NCI-H1092 treated with DMSO at 0.1 percent for 48 hours (cell line): ENCODE data around the gene OR10K2.
"Not testable (repeated sequence)": the region's sequence is repeated elsewhere in the genome, so short reads cannot be mapped to it uniquely, and the experiment has no call there.

Experiments
- DNase-seq: peaks from one replicate; lab custom pipeline; 2025; lab: John Stamatoyannopoulos, UW

The OR10K2 gene, protein sequence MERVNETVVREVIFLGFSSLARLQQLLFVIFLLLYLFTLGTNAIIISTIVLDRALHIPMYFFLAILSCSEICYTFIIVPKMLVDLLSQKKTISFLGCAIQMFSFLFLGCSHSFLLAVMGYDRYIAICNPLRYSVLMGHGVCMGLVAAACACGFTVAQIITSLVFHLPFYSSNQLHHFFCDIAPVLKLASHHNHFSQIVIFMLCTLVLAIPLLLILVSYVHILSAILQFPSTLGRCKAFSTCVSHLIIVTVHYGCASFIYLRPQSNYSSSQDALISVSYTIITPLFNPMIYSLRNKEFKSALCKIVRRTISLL

DNA sequence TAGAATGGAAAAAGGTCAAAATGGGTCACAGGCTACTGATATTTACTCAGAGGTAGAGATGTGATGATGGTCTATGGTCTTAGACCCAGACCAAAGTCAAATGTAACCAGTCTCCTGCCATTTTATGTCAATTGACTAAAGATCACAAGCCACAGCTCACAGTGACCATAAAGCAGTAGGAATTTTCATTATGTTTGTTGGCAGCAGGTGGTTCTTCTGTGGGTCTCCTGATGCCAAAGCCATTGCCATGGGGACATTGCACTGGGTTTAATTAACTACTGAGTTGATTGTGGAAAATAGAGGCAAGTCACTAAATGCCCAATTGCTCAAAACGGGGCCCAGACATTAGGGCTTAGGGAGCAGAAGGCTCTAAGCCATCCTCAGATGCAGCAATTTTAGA lies at the start of gene OR10K2:
Gene OR10K2 (minus strand): TSS at position 101 of the 400 bp plus-strand sequence. CDS start 5,371 bp downstream, outside the sequence.
- no peak for DNase-seq

DNA sequence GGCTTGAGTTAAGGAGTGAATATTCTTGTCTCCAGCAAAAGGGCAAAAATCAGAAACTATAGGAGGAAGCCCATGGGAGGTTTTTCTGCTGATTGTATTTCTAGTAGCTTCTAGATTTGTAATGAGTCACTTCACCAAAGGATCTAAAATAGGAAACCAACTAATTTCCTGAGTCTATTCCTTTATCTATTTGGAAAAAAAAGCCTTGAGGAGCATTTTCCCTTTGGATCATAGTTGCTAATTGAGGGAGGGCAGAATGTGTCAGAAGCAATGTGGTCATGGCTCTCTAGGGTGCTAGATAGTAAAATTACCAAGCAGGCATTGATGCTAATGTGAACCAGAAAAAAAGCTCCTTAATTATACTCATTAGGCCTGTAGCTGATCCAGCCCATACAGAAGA lies 45.9 kb upstream of the OR10K2 start, which contains the start of gene OR10R2:
Gene OR10R2 (plus strand): TSS at position 301 of the 400 bp plus-strand sequence. CDS start 106 bp downstream, outside the sequence.
- no peak for DNase-seq

DNA sequence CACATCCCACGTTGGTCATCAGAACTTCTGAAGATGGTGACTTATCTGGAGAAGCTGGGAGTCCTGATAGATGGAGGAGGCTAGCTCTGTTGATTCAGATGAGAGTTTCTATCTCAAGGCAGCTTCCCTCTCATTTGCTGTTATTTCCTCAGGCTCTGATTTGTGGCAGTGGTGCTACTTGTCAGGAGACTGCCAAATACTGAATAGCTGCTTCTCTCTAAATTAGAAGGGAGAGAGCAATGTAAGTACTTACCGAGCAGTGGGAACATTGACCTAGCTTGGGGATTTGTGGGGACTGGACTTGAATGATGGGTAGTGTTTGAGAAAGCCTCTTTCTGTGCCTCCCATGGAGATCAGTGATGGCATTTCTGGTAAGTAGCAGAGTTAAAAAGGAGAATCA lies 35.5 kb upstream of the OR10K2 start, which contains the start of gene OR10K1:
Gene OR10K1 (plus strand): TSS at position 301 of the 400 bp plus-strand sequence. CDS start 3,728 bp downstream, outside the sequence.
- DNase-seq = no peak

DNA sequence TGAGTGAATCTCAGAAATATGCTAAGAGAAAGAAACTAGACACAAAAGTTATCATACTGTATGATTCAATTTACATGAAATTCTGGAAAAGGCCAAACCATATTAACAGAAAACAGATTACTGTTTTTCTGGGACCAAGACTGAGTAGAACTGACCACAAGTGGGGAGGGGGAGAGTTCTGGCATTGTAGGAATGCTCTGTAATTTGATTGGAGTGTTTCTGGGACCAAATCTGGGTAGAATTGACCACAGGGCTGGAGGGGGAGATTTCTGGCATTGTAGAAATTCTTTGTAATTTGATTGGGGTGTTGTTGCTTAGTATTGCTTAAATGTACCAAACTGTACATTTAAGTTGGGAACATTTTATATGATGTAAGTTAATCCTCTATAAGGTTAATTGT lies 32.2 kb upstream of the OR10K2 start:
- DNase-seq = no peak

DNA sequence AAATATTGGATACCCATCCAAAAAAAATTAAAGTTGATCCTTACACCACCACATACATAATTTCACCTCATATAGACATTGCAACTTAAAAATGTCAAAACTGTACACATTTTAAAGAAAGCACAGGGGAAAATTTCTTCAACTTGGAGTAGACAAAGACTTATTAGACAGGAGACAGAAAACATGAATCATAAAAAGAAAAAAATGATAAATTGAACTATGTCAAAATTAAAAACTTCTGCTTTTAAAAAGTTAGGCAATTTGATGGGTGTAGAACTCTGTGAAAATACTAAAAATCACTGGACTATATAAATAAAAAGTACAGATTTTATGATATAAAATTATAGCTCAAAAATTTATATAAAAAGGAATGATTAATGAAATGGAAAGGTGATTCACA lies 31.2 kb upstream of the OR10K2 start:
- no peak for DNase-seq

DNA sequence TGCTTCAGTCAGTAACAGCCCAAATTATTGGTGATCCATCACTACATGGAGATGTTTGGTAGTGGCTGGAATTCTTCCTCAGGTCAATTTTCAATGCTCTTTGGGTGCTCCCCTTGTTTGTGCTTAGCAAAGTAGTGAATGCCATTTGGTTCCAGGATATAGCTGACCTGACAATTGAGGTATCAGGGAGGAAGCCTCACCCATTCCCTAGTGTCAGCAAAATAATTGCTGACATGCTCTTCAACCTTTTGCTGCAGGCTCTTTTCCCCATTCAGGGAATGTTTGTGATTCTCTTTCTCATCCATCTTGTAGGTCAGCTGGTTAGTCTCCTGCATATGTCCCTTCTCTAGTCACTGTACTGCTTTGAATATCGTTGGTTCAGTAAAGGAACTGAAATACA lies 28.5 kb upstream of the OR10K2 start:
- DNase-seq = no peak

DNA sequence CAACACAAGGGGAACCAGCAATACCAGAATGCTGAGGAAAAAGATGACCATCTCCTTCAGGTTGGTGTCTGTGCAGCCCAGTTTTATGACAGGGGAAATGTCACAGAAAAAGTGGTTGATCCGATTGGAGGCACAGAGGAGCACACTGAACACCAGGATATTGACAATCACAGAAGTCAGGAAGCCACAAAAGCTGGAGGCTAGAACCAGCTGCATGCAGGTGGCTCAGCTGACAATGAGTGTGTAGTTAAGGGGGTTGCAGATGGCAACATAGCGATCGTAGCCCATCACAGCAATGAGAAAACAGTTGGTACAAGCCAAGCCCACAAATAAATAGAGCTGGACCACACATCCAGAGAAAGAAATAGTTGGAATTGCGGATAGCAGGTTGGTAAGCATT lies 19.3 kb upstream of the OR10K2 start:
- no peak for DNase-seq

DNA sequence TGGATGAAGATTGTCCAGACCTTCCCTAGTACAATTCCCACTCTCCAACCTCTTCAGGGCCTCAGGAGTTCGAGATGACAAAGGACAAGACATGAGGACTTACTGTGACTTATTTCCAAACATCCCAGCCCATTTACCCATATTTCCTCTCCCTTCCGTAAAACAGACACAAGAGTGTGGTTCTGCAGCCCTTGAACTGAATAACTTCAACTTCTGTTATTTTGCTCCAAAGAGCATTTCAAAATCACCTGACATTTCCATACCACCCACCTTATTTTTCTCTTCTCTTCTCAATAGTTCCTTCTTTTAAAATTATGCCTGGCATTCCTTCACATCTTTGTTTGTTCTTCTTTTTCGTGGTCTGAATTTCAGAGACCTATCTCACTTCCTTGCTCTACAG lies 8.7 kb upstream of the OR10K2 start:
- DNase-seq = no peak

DNA sequence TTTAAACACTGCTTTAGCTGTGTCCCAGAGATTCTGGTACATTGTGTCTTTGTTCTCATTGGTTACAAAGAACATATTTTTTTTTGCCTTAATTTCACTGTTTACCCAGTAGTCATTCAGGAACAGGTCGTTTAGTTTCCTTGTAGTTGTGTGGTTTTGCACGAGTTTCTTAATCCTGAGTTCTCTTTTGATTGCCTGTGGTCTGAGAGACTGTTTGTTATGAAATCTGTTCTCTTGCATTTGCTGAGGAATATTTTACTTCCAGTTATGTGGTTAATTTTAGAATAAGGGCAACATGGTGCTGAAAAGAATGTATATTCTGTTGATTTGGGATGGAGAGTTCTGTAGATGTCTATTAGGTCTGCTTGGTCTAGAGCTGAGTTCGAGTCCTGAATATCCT lies 4.1 kb upstream of the OR10K2 start:
- not testable (repeated sequence) for DNase-seq

DNA sequence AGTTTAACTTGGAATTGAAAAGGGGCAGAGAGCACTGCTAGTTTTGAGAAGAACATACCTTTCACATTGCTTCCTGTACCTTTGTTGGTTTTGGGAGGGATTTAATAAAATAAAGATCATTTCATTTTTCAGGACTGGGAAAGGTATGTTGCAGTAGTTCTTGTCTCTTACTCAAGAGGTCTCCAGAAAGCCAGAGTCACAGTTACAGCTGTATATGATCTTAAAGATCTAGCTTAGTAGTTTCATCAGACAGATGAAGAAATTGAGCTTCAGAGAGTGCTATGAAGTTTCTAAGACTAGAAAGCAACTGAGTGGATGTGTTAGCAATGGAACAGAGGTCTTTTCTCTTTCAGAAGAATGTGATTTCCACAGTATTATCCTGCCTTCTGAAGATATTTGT lies 1.0 kb downstream of the OR10K2 start:
- DNase-seq = no peak

DNA sequence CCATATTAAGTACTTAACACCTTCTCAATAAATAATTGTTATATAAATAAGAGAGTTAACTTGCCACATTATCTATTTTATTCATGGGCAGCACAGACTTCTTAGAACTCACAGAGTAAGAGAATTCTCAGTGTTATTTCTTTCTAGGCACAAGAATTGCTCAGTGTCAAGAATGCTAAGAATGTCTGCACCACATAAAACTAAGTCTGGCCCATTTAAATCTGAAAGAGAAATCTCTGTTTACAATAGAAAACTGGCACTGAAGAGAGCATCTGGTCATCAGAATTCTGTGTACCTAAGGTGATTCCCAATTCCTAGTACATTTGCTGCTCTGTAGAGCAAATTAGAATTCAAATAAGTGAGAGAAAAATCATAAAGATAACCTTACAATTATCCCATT lies 3.8 kb downstream of the OR10K2 start:
- no peak for DNase-seq

DNA sequence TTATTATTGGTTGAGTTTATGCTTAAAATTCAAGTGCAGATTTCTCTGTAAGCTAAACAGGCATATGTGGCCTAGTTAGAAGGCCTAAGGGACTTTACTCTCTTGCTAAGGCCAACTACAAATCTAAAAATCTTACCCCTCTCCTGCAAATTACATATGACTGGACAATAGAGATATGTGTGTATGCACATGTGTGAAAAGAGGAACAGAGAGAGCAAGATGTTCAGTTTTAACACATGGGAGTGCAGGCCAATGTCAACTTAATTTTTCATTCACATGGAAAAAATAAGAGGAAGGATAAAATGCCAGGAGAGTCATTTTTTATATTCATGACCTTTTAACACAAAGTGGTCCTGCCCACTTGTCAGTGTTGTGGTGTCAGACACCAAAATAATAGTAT lies 8.5 kb downstream of the OR10K2 start:
- no peak for DNase-seq

DNA sequence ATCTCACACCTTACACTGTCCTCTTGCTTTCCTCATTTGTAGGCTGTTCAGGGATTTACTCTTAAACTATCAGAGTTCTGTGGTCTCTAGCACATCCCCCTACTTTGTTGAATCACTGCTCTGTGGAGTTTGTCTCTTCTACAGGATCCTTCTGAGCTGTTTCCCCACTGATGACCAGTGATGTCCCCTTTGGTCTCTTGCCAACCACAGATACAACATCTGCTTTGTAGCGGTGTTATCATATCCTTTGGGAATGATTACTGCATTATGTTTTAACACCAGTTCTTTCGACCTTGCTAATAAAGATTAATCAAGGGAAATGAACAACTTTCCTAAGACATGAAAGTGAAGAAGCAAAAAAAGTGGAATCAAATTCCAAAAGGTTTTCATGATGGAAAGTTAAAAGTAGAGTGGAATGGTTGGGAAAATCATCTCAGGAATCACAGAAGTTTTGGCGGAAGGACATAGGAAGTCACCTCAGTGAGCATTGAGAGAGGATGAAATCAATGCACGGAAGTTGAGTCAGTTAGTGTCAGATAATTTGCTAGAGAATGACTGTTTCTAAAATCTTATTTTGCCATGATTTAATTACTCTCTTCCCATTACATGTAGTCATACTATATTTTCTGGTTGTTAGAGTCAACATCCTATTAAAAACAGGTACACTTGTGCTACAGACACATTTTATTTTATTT lies 11.2 kb downstream of the OR10K2 start:
- no peak for DNase-seq

DNA sequence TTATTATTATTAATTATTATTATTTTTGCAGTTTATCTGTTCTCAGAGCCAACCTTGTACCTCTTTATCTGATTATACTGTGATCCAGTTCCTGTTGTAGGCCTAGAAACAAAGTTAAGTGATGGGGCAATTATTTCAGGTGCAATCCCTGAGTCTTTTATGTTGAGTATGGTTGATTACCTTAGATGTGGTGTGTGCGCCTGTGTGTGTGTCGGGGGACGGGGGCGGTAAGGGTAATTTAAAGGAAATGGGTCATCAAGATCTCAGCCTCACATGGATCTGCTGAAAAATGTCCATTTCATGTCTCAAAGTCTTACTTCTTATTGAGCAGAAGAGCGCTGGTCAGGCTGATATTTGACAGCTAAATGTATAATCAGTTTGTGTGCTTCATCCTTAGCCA lies 18.9 kb downstream of the OR10K2 start:
- no peak for DNase-seq

DNA sequence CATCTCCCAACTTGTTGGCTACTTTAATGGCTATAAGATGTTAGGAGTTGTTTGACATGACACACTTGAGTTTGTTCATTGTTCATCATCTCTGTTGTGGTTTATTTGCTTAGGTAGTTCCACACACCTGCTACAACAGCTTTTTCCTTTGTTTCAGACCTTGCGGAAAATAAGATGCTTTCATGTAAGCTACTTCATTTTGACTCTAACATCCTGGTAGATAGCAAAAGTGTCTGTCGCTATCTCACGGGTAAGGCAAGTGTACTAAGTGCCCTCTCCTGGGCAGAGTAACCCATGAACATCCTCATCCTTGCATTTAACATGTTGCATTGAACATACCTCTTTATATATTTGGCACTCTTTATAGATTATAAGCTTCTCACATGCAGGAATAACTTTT lies 25.2 kb downstream of the OR10K2 start:
- DNase-seq = no peak

DNA sequence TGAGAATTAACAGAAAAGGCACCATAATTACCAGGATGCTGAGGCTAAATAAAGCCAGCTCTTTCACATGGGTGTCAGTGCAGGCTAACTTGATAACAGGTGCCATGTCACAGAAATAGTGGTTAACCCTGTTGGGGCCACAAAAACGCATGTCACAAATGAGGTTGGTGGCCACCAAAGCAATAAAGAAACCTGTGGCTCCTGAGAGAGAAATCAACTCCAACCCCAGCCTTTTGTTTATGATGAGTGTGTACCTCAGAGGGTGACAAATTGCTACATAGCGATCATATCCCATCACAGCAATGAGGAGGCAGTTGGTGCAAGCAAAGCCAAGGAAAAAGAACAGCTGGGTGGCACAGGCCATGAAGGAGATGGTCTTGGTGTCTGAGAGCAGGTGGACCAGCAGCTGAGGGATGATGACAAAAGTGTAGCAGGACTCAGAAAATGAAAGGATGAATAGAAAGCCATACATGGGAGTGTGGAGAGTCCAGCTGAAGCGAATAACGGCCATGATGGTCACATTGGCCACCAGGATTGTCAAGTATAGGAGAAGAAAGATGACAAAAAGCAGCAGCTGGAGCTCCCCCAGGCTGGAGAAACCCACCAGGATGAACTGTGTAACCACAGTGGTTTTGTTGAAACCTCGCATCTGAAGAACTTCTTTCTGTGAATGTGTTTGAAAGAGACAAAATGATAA lies 27.1 kb downstream of the OR10K2 start, which contains the start of gene OR10T2:
Gene OR10T2 (minus strand): TSS at position 649 of the 697 bp plus-strand sequence. CDS start 0 bp downstream, at position 649.
- DNase-seq = no peak

DNA sequence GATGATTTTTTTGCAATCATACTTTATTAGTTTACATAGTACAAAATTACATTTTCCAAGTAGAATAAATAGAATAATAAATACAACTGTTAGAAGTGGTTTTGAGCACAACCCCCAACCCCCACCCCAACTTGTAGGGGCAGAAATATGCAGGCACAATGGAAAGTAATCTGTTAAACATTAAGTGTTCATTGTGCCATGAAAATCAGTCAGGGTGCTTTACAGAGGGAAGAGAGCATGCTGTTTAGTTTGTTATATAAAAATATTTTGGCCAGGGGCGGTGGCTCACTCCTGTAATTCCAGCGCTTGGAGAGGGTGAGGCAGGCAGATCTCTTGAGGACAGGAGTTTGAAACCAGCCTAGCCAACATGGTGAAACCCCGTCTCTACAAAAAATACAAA lies 29.4 kb downstream of the OR10K2 start:
- no peak for DNase-seq

DNA sequence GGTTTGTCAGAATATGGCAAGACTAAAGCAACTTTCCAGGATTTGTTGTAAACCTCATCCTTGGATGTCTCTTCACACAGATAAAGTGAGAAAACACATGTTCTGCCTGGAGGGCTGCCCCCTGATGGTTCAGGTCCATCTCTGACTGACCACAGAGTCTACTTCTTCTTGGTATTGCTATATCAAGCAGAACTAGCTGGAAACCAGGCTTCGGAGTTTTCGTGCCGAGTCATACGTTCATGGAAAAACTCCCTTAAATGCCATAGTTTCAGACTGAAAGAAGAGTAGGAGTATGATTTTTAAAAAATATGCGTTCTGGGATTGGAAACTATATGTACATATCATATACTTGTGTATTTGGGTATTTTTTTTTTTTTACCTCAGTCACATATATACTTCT lies 32.6 kb downstream of the OR10K2 start:
- no peak for DNase-seq

DNA sequence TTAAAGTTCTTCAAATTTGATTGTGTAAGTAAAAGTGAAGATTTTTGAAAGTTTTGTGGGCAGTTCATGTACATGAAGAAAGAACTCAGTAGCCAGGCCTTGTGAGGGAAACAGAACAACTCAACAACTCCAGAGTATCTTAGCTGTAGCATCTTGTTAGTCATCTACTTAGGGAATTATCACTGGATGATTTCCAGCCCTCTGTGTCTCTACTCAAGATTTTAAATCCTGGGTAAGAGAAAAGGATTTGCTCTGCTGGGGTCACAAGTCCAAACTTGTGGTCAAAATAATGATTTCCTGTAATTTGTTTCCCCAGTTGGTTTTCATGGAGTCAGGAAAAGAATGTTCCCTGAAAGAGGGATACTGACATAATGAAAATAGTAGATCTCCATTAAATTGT lies 34.9 kb downstream of the OR10K2 start:
- DNase-seq = no peak

DNA sequence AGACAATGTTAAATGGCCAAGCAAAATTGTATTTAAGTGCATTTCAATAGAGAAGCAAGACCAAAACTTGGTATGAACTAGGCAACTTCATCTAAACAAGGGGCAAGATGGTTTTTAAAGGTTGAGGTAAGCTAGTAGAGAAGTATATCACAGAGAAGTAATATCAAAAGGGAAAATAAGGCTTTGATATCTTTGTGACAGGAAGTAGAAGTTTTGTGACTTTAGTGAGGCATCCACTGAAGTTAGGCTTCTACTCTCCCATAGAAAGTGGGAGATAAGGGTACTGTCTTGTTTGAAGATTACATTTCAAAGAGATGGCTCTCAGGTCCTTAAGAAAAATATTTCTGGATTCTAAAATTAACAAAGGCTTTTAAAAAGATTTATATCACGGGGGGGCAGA lies 35.7 kb downstream of the OR10K2 start:
- DNase-seq = no peak

DNA sequence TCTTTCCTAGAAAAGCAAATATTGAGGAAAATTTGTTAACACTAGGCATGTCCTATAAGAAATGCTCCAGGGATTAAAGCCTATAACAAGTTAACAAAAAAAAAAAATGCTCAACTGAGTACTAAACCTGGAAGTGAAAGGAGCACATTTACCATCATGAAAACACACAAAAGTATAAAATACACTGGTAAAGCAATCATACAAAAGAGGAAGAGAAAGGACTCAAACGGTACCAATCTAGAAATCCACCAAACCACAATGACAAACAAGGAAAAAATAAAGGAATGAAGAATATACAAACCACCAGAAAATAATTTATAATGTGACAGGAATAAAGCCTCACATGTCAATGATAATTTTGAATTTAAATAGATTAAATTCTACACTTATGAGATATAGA lies 51.2 kb downstream of the OR10K2 start:
- DNase-seq = no peak

DNA sequence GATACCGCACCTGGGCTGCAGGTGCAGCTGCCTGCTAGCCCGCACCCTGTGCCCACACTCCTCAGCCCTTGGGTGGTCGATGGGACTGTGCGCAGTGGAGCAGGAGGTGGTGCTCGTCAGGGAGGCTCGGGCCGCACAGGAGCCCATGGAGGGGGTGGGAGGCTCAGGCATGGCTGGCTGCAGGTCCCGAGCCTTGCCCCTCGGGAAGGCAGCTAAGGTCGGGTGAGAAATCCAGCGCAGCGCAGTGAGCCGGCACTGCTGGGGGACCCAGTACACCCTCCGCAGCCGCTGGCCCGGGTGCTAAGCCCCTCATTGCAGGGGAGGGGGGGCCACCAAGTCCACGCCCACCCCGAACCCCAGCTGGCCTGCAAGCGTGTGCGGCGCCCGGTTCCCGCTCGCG lies 51.9 kb downstream of the OR10K2 start:
- DNase-seq = not testable (repeated sequence)
